Measurements from ENCODE around the gene TSSK3. TPM values are rescaled to one million over a fixed set of nuclear protein-coding genes. Genes with fewer than 3 reads are reported as not detected.

The TSSK3 gene
- total RNA-seq, 1 experiment from 2014 or later, result 1.6 TPM

- H3K4me2 ChIP-seq (ENCODE audit: insufficient read depth, insufficient read length, low read length), result no peak overlapping the region
- Mint-ChIP-seq H3K36me3 (ENCODE audit: insufficient read depth in 1 of 3, low read depth in 3 of 3) (peaks cover 8 to 14% (median 9%) of the 10 kb centered on the region in 3 experiments), H3K4me1 (peaks cover 7 to 8% of the 10 kb centered on the region in 2 experiments), H3K9me3 (peaks cover 4 to 8% of the 10 kb centered on the region in 2 experiments; a peak in 4 of 5 replicates), H3K4me3 (no peak overlapping the region), H3K27ac (peak overlapping the region in 1 of 3 experiments; percentile 86; a peak in 1 of 7 replicates), H3K27me3 (ENCODE audit: low read depth) (no peaks in the 10 kb centered on the region)
- no CpG with 5 or more reads among the region's 13 CpGs for WGBS (ENCODE audit: extremely low coverage, insufficient read length, low lambda C conversion rate)
- no peak overlapping the region for H4K8ac ChIP-seq (replicated peaks; ENCODE audit: insufficient read length, low read depth, low read length)
- no peak overlapping the region for H2BK120ac ChIP-seq (ENCODE audit: low read depth, low read length, poor library complexity, severe bottlenecking)
- no peak overlapping the region for H2AFZ ChIP-seq (ENCODE audit: low read length)
- H4K20me1 ChIP-seq (ENCODE audit: control insufficient read depth, insufficient read depth, insufficient read length), result no peaks in the 10 kb centered on the region
- H2BK20ac ChIP-seq (ENCODE audit: low read depth, low read length, poor library complexity, severe bottlenecking), result no peak overlapping the region
- H3K23me2 ChIP-seq (ENCODE audit: insufficient read length, low read depth, low read length, poor library complexity, severe bottlenecking), result no peaks in the 10 kb centered on the region
- H3K56ac ChIP-seq (ENCODE audit: insufficient read length, low read depth, low read length), result no peak overlapping the region
- H3K18ac ChIP-seq (ENCODE audit: insufficient read length, low read depth, low read length), result no peak overlapping the region
- H2BK5ac ChIP-seq (ENCODE audit: insufficient read length, low read length), result no peak overlapping the region
- H4K91ac ChIP-seq (ENCODE audit: insufficient read length, low read depth, low read length), result no peak overlapping the region
- H3K79me2 ChIP-seq (ENCODE audit: insufficient read depth, low read length), result no peaks in the 10 kb centered on the region
- no peaks in the 10 kb centered on the region for H3K4me1 ChIP-seq (ENCODE audit: insufficient read depth, low read length)
- H3K23ac ChIP-seq (ENCODE audit: insufficient read length, low read depth, low read length), result no peak overlapping the region
- H3K27ac ChIP-seq (ENCODE audit: insufficient read length, low read depth, low read length), result no peak overlapping the region
- H2AK5ac ChIP-seq (ENCODE audit: insufficient read length, low read length), result no peak overlapping the region
- H3K14ac ChIP-seq (ENCODE audit: insufficient read depth, low read length), result no peak overlapping the region
- peak; percentile 96 for TF ChIP-seq CTCF (conservative IDR thresholded peaks at IDR 0.05)
- H3K79me1 ChIP-seq (ENCODE audit: insufficient read depth, low read depth, low read length, poor library complexity, severe bottlenecking), result no peaks in the 10 kb centered on the region
- H3K9me3 ChIP-seq (ENCODE audit: control insufficient read depth, low read depth, low read length), result no peaks in the 10 kb centered on the region
- H3K27me3 ChIP-seq (ENCODE audit: insufficient read depth, low read length), result no peaks in the 10 kb centered on the region
- no peak overlapping the region for H3K4ac ChIP-seq (ENCODE audit: low read depth, low read length)
- H4K5ac ChIP-seq (ENCODE audit: insufficient read length, low read depth, low read length), result no peak overlapping the region
- H3K9ac ChIP-seq (ENCODE audit: extremely low read depth, insufficient read length, low read length), result no peak overlapping the region
- H2BK12ac ChIP-seq (ENCODE audit: insufficient read length, low read depth, low read length), result no peak overlapping the region
- DNase-seq, result peak; percentile 83
- H2BK15ac ChIP-seq (ENCODE audit: low read depth, low read length), result no peak overlapping the region
- H3T11ph ChIP-seq (ENCODE audit: low read length), result no peak overlapping the region
Measured at GRCh38 chr1:32400876-32401631, 38.7 kb downstream of the TSSK3 start.

Data from H9 (cell line).